H1 (cell line): ENCODE data around the gene CGN.

ENCODE experiments used
- ATF2 ChIP-seq: IDR thresholded peaks from 2 replicates; pipeline ENCODE4 v1.6.1; 2012; ENCODE audit warnings: low read length, inconsistent platforms
- CEBPB ChIP-seq: IDR thresholded peaks from 2 replicates; pipeline ENCODE4 v1.6.1; 2012; ENCODE audit warnings: low read depth, low read length
- CTCF ChIP-seq, 3 experiments: IDR thresholded peaks; 1 replicate in 2 of 3; 2 replicates in 1 of 3; pipeline versions ENCODE4 v1.5.1 to v1.6.1; 2011; ENCODE audit warnings: low read length in 3 of 3, mild to moderate bottlenecking in 3 of 3, inconsistent platforms in 2 of 3, low read depth in 1 of 3, moderate library complexity in 1 of 3; ENCODE audit not compliant: insufficient read depth in 1 of 3; ENCODE audit errors: control extremely low read depth in 1 of 3
- KDM5A ChIP-seq: fragments of 200-600 bp; IDR thresholded peaks from 2 replicates; pipeline ENCODE4 v1.7.1; 2012; ENCODE audit warnings: mild to moderate bottlenecking, low read length, inconsistent platforms, mixed read lengths
- MAX ChIP-seq: IDR thresholded peaks from 2 replicates; pipeline ENCODE4 v1.6.1; 2012; ENCODE audit warnings: inconsistent platforms
- POLR2A ChIP-seq, 2 experiments: IDR thresholded peaks; 1 replicate in 1 of 2; 2 replicates in 1 of 2; pipeline ENCODE4 v1.6.1; 2011; ENCODE audit warnings: low read depth in 2 of 2, low read length in 2 of 2, mild to moderate bottlenecking in 2 of 2; ENCODE audit errors: control extremely low read depth in 1 of 2
- POLR2AphosphoS5 ChIP-seq: IDR thresholded peaks from 2 replicates; pipeline ENCODE4 v1.6.1; 2011; ENCODE audit warnings: low read depth, low read length
- RAD21 ChIP-seq, 2 experiments: IDR thresholded peaks in 1 of 2; conservative IDR thresholded peaks in 1 of 2; 2 replicates each; pipeline ENCODE4 v1.6.1; 2011; ENCODE audit warnings: low read depth in 2 of 2, low read length in 2 of 2, improper control_type of control experiment in 1 of 2, inconsistent platforms in 1 of 2, mild to moderate bottlenecking in 1 of 2, moderate library complexity in 1 of 2
- TBP ChIP-seq: IDR thresholded peaks from 2 replicates; pipeline ENCODE4 v1.6.1; 2011; ENCODE audit warnings: low read depth, low read length, improper control_type of control experiment
- YY1 ChIP-seq: IDR thresholded peaks from 2 replicates; pipeline ENCODE4 v1.6.1; 2011; ENCODE audit warnings: low read depth, mild to moderate bottlenecking, low read length

GRCh38 chr1:151530461-151530860 is 19.3 kb downstream of the CGN start:
- no peak for TF ChIP-seq POLR2AphosphoS5
- no peak for TF ChIP-seq CTCF (IDR thresholded peaks at IDR 0.05; ENCODE audit: control extremely low read depth in 1 of 3, insufficient read depth in 1 of 3, low read depth in 1 of 3, low read length in 3 of 3)
- no peak for TF ChIP-seq POLR2A (IDR thresholded peaks at IDR 0.05; ENCODE audit: control extremely low read depth in 1 of 2, low read depth in 2 of 2, low read length in 2 of 2)
- no peak for TF ChIP-seq YY1
- no peak for TF ChIP-seq ATF2
- TF ChIP-seq CEBPB, result no peak
- no peak for TF ChIP-seq KDM5A
- no peak for TF ChIP-seq RAD21 (IDR thresholded peaks at IDR 0.05 in 1 of 2, conservative IDR thresholded peaks at IDR 0.05 in 1 of 2; ENCODE audit: low read depth in 2 of 2, low read length in 2 of 2)
- TF ChIP-seq MAX, result no peak
- no peak for TF ChIP-seq TBP
